PC-3 (cell line): ENCODE measurements around the gene LSM3. TPM values are rescaled to one million over a fixed set of nuclear protein-coding genes. Genes with fewer than 3 reads are reported as not detected.

ENCODE experiments used
- ATAC-seq: fragments of 200-7000 bp; cut with Tn5 transposase; 2 replicates; pipeline ENCODE4 v1.9.1; 2020; ENCODE audit warnings: mild to moderate bottlenecking, moderate library complexity
- BruUV-seq: library from RNA; stranded (reverse); fragments of 400-500 nt; replicated peaks from 2 replicates; lab custom pipeline; 2021; lab: Mats Ljungman, UMichigan
- CTCF ChIA-PET: fragments of 300-600 bp; sonication (Branson Sonifier 250); formaldehyde crosslinking; loops from one replicate; lab custom pipeline; 2022; ENCODE audit warnings: antibody characterized with exemption; lab: Charles Lee
- POLR2A ChIA-PET: fragments of 300-600 bp; sonication (Branson Sonifier 250); formaldehyde crosslinking; loops from one replicate; lab custom pipeline; 2022; ENCODE audit warnings: antibody characterized with exemption; ENCODE audit not compliant: unreplicated experiment; lab: Charles Lee
- DNase-seq: peaks from one replicate; pipeline ENCODE4 v3.0.0-alpha.2; 2015
- H2AFZ ChIP-seq: fragments of 300-600 bp; sonication (generic); 2 replicates; pipeline ENCODE4 v1.6.0; 2016; ENCODE audit warnings: antibody characterized with exemption, low read length
- H3F3A ChIP-seq: fragments of 300-600 bp; sonication (generic); one replicate; pipeline ENCODE4 v1.6.0; 2017; ENCODE audit warnings: antibody characterized with exemption, low read length, control low read depth, mild to moderate bottlenecking; ENCODE audit not compliant: unreplicated experiment
- H3K27ac ChIP-seq: fragments of 300-600 bp; sonication (generic); 2 replicates; pipeline ENCODE4 v1.5.1; 2016; ENCODE audit warnings: mild to moderate bottlenecking, low read length
- H3K27me3 ChIP-seq: fragments of 300-600 bp; sonication (generic); 2 replicates; pipeline ENCODE4 v1.6.1; 2016; ENCODE audit warnings: low read length, mixed read lengths
- H3K36me3 ChIP-seq: fragments of 300-600 bp; sonication (generic); 2 replicates; pipeline ENCODE4 v1.6.1; 2016; ENCODE audit warnings: low read depth, mixed run types, low read length, mixed read lengths
- H3K4me1 ChIP-seq: fragments of 300-600 bp; sonication (generic); 2 replicates; pipeline ENCODE4 v1.5.1; 2016; ENCODE audit warnings: low read length; ENCODE audit not compliant: insufficient read depth
- H3K4me2 ChIP-seq: fragments of 300-600 bp; sonication (generic); 2 replicates; pipeline ENCODE4 v1.6.0; 2016; ENCODE audit warnings: low read length
- H3K4me3 ChIP-seq: fragments of 300-600 bp; sonication (generic); 2 replicates; pipeline ENCODE4 v1.5.1; 2016; ENCODE audit warnings: mild to moderate bottlenecking, low read length, mixed read lengths
- H3K79me2 ChIP-seq: fragments of 300-600 bp; sonication (generic); 2 replicates; pipeline ENCODE4 v1.6.1; 2017; ENCODE audit warnings: low read length, mixed read lengths
- H3K9ac ChIP-seq: fragments of 300-600 bp; sonication (generic); 2 replicates; pipeline ENCODE4 v1.6.0; 2016; ENCODE audit warnings: mild to moderate bottlenecking, low read length
- H3K9me2 ChIP-seq: fragments of 300-600 bp; sonication (generic); replicated peaks from 2 replicates; pipeline ENCODE4 v1.6.1; 2016; ENCODE audit warnings: mixed run types, low read length, mixed read lengths
- H3K9me3 ChIP-seq: fragments of 300-600 bp; sonication (generic); 2 replicates; pipeline ENCODE4 v1.6.1; 2016; ENCODE audit warnings: low read length, mixed read lengths
- H4K20me1 ChIP-seq: fragments of 300-600 bp; sonication (generic); 2 replicates; pipeline ENCODE4 v1.6.1; 2016; ENCODE audit warnings: low read length, mixed read lengths
- CTCF ChIP-seq: fragments of 300-600 bp; sonication (generic); conservative IDR thresholded peaks from 2 replicates; pipeline ENCODE4 v1.5.1; 2017; ENCODE audit warnings: antibody characterized with exemption, low read depth, mild to moderate bottlenecking, low read length
- EZH2 ChIP-seq: fragments of 300-600 bp; sonication (generic); IDR thresholded peaks from one replicate; pipeline ENCODE4 v1.6.1; 2017; ENCODE audit warnings: antibody characterized with exemption, mild to moderate bottlenecking, low read length; ENCODE audit not compliant: unreplicated experiment
- EZH2phosphoT487 ChIP-seq: fragments of 300-600 bp; sonication (generic); IDR thresholded peaks from 2 replicates; pipeline ENCODE4 v1.6.1; 2018; ENCODE audit warnings: mild to moderate bottlenecking, antibody characterized with exemption, low read length, borderline replicate concordance
- intact Hi-C: fragments of 100-400 bp; cut with micrococcal nuclease; formaldehyde crosslinking; loops from 2 replicates; pipeline ENCODE4 v1.9.0; 2023
- total RNA-seq: library from RNA; depleted of rRNA; stranded (reverse); fragments of >200 nt; gene quantifications from 2 replicates; pipeline ENCODE4 v1.2.3, GENCODE V29; 2014

The LSM3 gene
- total RNA-seq, 1 experiment from 2014 or later, result 27.2 TPM

GRCh38 chr3:14181253-14181652 is 2.6 kb downstream of the LSM3 start:
- no TSS peak for BruUV-seq
- no peak for DNase-seq
- H3K79me2 ChIP-seq, result peaks cover 63% of the 10 kb centered on the region
- H3K9me2 ChIP-seq, result no peaks in the 10 kb centered on the region
- ChIA-PET POLR2A (no interaction called here), CTCF (no interaction called here)
- no peak overlapping the region for H3K4me3 ChIP-seq
- H4K20me1 ChIP-seq, result peaks cover 5% of the 10 kb centered on the region; the same call in 1 of the 2 replicates
- no peak for ATAC-seq
- H2AFZ ChIP-seq, result no peak overlapping the region
- peaks cover 18% of the 10 kb centered on the region for H3K4me1 ChIP-seq
- TF ChIP-seq CTCF, result no peak
- no peak for TF ChIP-seq EZH2
- TF ChIP-seq EZH2phosphoT487, result no peak
- no peaks in the 10 kb centered on the region for H3K9me3 ChIP-seq
- peaks cover 38% of the 10 kb centered on the region for H3K36me3 ChIP-seq
- H3K9ac ChIP-seq, result no peak overlapping the region
- H3K27me3 ChIP-seq, result no peaks in the 10 kb centered on the region
- H3K4me2 ChIP-seq, result no peak overlapping the region
- intact Hi-C loops, result no loop called here
- no peak overlapping the region for H3K27ac ChIP-seq
- no peaks in the 10 kb centered on the region for H3F3A ChIP-seq

DNA sequence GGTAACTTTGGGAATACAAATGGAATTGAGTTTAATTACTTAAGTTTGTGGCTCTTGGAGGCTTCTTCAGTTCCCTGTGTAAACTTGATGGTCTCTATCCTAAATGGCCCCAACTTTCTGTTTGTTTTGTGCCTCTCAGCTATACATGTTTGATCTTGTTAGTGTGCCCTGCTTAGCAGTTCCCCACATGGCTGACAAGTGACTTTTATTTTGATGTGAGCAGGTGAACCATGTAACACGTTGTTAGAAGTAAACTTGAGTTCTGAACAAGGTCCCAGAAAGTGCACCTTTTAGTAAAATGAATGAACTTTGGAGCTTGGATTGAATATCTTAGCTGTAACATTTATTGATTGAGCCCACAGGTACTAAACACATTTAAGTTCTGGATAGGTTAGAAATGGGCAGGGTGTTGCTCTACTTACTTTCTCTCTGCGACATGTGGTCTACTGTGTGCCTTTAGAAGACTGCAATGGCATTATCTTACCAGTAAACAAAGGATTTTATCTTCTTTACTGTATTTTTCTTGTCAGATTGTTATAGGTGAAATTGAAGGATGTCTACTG is 4.5 kb downstream of the LSM3 start:
- ChIA-PET CTCF (no interaction called here), POLR2A (no interaction called here)
- ATAC-seq, result no peak
- Histone ChIP-seq H3K27ac (no peak overlapping the region), H2AFZ (no peak overlapping the region), H3K9ac (no peak overlapping the region), H3K4me2 (no peak overlapping the region), H3K4me1 (peaks cover 6% of the 10 kb centered on the region; the same call in 1 of the 2 replicates), H3K36me3 (peaks cover 55% of the 10 kb centered on the region), H3K4me3 (no peak overlapping the region), H3K9me2 (no peaks in the 10 kb centered on the region), H3K27me3 (no peaks in the 10 kb centered on the region), H3K9me3 (no peaks in the 10 kb centered on the region), H3F3A (no peaks in the 10 kb centered on the region), H3K79me2 (peaks cover 60% of the 10 kb centered on the region), H4K20me1 (no peaks in the 10 kb centered on the region)
- DNase-seq, result no peak
- intact Hi-C loops, result no loop called here
- TF ChIP-seq CTCF, result no peak
- TF ChIP-seq EZH2, result no peak
- no peak for TF ChIP-seq EZH2phosphoT487
- BruUV-seq, result no TSS peak

DNA sequence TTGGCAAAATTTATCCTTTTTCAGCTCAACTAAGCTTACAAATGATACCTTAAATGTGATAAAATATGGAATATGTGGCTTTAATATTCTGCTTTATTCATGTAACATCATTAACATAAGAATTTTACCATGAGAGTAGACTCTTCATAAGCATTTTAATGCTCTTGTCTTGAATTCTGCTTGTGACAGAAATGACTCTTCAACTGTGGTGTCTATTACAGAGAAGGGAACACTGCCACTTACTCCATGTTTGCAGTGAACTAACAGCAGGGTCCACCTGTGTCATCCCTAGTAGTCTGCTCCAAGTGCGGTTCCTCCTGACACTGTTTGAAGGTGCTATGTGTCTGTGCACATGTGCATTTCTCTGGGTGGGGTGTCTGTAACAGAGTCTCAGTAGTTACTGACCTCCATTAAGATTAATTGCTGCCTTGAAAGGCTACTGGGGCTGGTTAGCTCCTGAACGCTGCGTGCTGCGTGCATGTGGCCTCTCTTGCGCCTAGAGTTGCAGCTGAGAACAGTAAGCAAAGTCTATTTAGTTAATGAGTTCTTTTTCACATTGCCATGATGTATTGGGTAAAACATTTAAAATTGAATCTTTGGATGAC is 8.3 kb downstream of the LSM3 start:
- intact Hi-C loops, result no loop called here
- H3K27ac ChIP-seq, result no peak overlapping the region
- no peak overlapping the region for H3K4me2 ChIP-seq
- H3K36me3 ChIP-seq, result peaks cover 50% of the 10 kb centered on the region
- no peak for TF ChIP-seq CTCF
- no peak for TF ChIP-seq EZH2phosphoT487
- no peak for TF ChIP-seq EZH2
- H3K9me3 ChIP-seq, result no peaks in the 10 kb centered on the region
- no TSS peak for BruUV-seq
- no peak overlapping the region for H3K9ac ChIP-seq
- H2AFZ ChIP-seq, result no peak overlapping the region
- H3K9me2 ChIP-seq, result no peaks in the 10 kb centered on the region
- no peaks in the 10 kb centered on the region for H3K27me3 ChIP-seq
- peaks cover 60% of the 10 kb centered on the region for H3K79me2 ChIP-seq
- no peak for ATAC-seq
- no peaks in the 10 kb centered on the region for H3K4me1 ChIP-seq
- no peaks in the 10 kb centered on the region for H4K20me1 ChIP-seq
- no peak overlapping the region for H3K4me3 ChIP-seq
- POLR2A ChIA-PET, result no interaction called here
- CTCF ChIA-PET, result no interaction called here
- no peaks in the 10 kb centered on the region for H3F3A ChIP-seq
- DNase-seq, result no peak
